ENCODE measurements around the gene MAPRE2. TPM values are rescaled to one million over a fixed set of nuclear protein-coding genes. Genes with fewer than 3 reads are reported as not detected.
A peak's percentile ranks its signal among the peaks of the same experiment; 100 is the strongest.
"Not testable (repeated sequence)": the region's sequence is repeated elsewhere in the genome, so short reads cannot be mapped to it uniquely, and the experiment has no call there.

The MAPRE2 gene
- polyA plus RNA-seq, 1 donor = 29.0 TPM

GRCh38 chr18:35161934-35162333, 120.7 kb downstream of the MAPRE2 start:
- H3K27me3 ChIP-seq (ENCODE audit: control insufficient read depth, insufficient read depth, low read length) = no peaks in the 10 kb centered on the region
- no CpG with 5 or more reads among the region's 3 CpGs for WGBS (ENCODE audit: insufficient coverage, low lambda C conversion rate)
- no peaks in the 10 kb centered on the region for H3K9me3 ChIP-seq (ENCODE audit: control insufficient read depth, low read depth, low read length)
- no peak for DNase-seq
- H3K36me3 ChIP-seq (ENCODE audit: control insufficient read depth, insufficient read depth, low read length) = no peaks in the 10 kb centered on the region
- H3K27ac ChIP-seq (ENCODE audit: low read length) = no peak overlapping the region
- no peak overlapping the region for H3K4me3 ChIP-seq (ENCODE audit: low read length)
- H3K4me1 ChIP-seq (ENCODE audit: control insufficient read depth, insufficient read depth, low read length) = no peaks in the 10 kb centered on the region

GRCh38 chr18:35163014-35163539, 121.9 kb downstream of the MAPRE2 start:
- no peak overlapping the region for H3K4me3 ChIP-seq (ENCODE audit: low read length)
- H3K36me3 ChIP-seq (ENCODE audit: control insufficient read depth, insufficient read depth, low read length) = no peaks in the 10 kb centered on the region
- H3K4me1 ChIP-seq (ENCODE audit: control insufficient read depth, insufficient read depth, low read length) = no peaks in the 10 kb centered on the region
- H3K27ac ChIP-seq (ENCODE audit: low read length) = no peak overlapping the region
- H3K9me3 ChIP-seq (ENCODE audit: control insufficient read depth, low read depth, low read length) = no peaks in the 10 kb centered on the region
- DNase-seq = no peak
- no peaks in the 10 kb centered on the region for H3K27me3 ChIP-seq (ENCODE audit: control insufficient read depth, insufficient read depth, low read length)

GRCh38 chr18:35163721-35164120, 122.5 kb downstream of the MAPRE2 start:
- WGBS (ENCODE audit: insufficient coverage, low lambda C conversion rate) = 80% methylated on average over 1 of the region's 5 CpGs
- Histone ChIP-seq H3K36me3 (ENCODE audit: control insufficient read depth, insufficient read depth, low read length) (no peaks in the 10 kb centered on the region), H3K27ac (ENCODE audit: low read length) (no peak overlapping the region), H3K4me1 (ENCODE audit: control insufficient read depth, insufficient read depth, low read length) (no peaks in the 10 kb centered on the region), H3K4me3 (ENCODE audit: low read length) (no peak overlapping the region), H3K9me3 (ENCODE audit: control insufficient read depth, low read depth, low read length) (no peaks in the 10 kb centered on the region), H3K27me3 (ENCODE audit: control insufficient read depth, insufficient read depth, low read length) (no peaks in the 10 kb centered on the region)
- DNase-seq = no peak

- no peaks in the 10 kb centered on the region for H3K9me3 ChIP-seq (ENCODE audit: control insufficient read depth, low read depth, low read length)
- H3K4me1 ChIP-seq (ENCODE audit: control insufficient read depth, insufficient read depth, low read length) = no peaks in the 10 kb centered on the region
- 93% methylated on average over 3 of the region's 6 CpGs for WGBS (ENCODE audit: insufficient coverage, low lambda C conversion rate)
- no peaks in the 10 kb centered on the region for H3K36me3 ChIP-seq (ENCODE audit: control insufficient read depth, insufficient read depth, low read length)
- no peak for DNase-seq
- H3K27me3 ChIP-seq (ENCODE audit: control insufficient read depth, insufficient read depth, low read length) = no peaks in the 10 kb centered on the region
- H3K4me3 ChIP-seq (ENCODE audit: low read length) = no peak overlapping the region
- no peak overlapping the region for H3K27ac ChIP-seq (ENCODE audit: low read length)
These were observed 122.9 kb downstream of the MAPRE2 start for GRCh38 chr18:35164133-35164532.

- Histone ChIP-seq H3K27ac (ENCODE audit: low read length) (no peak overlapping the region), H3K9me3 (ENCODE audit: control insufficient read depth, low read depth, low read length) (no peaks in the 10 kb centered on the region), H3K27me3 (ENCODE audit: control insufficient read depth, insufficient read depth, low read length) (no peaks in the 10 kb centered on the region), H3K36me3 (ENCODE audit: control insufficient read depth, insufficient read depth, low read length) (no peaks in the 10 kb centered on the region), H3K4me3 (ENCODE audit: low read length) (no peak overlapping the region), H3K4me1 (ENCODE audit: control insufficient read depth, insufficient read depth, low read length) (no peaks in the 10 kb centered on the region)
- 100% methylated on average over 2 of the region's 6 CpGs for WGBS (ENCODE audit: insufficient coverage, low lambda C conversion rate)
- no peak for DNase-seq
These were observed 126.1 kb downstream of the MAPRE2 start for GRCh38 chr18:35167332-35167731.

GRCh38 chr18:35167857-35168256, 126.6 kb downstream of the MAPRE2 start:
- no peaks in the 10 kb centered on the region for H3K36me3 ChIP-seq (ENCODE audit: control insufficient read depth, insufficient read depth, low read length)
- no peak overlapping the region for H3K4me3 ChIP-seq (ENCODE audit: low read length)
- no peaks in the 10 kb centered on the region for H3K4me1 ChIP-seq (ENCODE audit: control insufficient read depth, insufficient read depth, low read length)
- no peaks in the 10 kb centered on the region for H3K27me3 ChIP-seq (ENCODE audit: control insufficient read depth, insufficient read depth, low read length)
- H3K9me3 ChIP-seq (ENCODE audit: control insufficient read depth, low read depth, low read length) = no peaks in the 10 kb centered on the region
- H3K27ac ChIP-seq (ENCODE audit: low read length) = no peak overlapping the region
- DNase-seq = no peak

- not testable (repeated sequence) for H3K27ac ChIP-seq (ENCODE audit: low read length); H3K36me3 ChIP-seq (ENCODE audit: control insufficient read depth, insufficient read depth, low read length)
- no CpG with 5 or more reads among the region's 1 CpG for WGBS (ENCODE audit: insufficient coverage, low lambda C conversion rate)
These were observed 129.1 kb downstream of the MAPRE2 start for GRCh38 chr18:35170323-35170722.

GRCh38 chr18:35171315-35171987, 130.2 kb downstream of the MAPRE2 start:
- Histone ChIP-seq H3K27ac (ENCODE audit: low read length) (peak overlapping the region; percentile 53), H3K27me3 (ENCODE audit: control insufficient read depth, insufficient read depth, low read length) (no peaks in the 10 kb centered on the region), H3K4me3 (ENCODE audit: low read length) (no peak overlapping the region), H3K36me3 (ENCODE audit: control insufficient read depth, insufficient read depth, low read length) (no peaks in the 10 kb centered on the region), H3K4me1 (ENCODE audit: control insufficient read depth, insufficient read depth, low read length) (no peaks in the 10 kb centered on the region), H3K9me3 (ENCODE audit: control insufficient read depth, low read depth, low read length) (no peaks in the 10 kb centered on the region)
- WGBS (ENCODE audit: insufficient coverage, low lambda C conversion rate) = 0% methylated on average over 1 of the region's 5 CpGs
- peak; percentile 29 to 66 for DNase-seq

More at GRCh38 chr18:35170323-35170722, 129.1 kb downstream of the MAPRE2 start:
- not testable (repeated sequence) for H3K9me3 ChIP-seq (ENCODE audit: control insufficient read depth, low read depth, low read length); H3K27me3 ChIP-seq (ENCODE audit: control insufficient read depth, insufficient read depth, low read length); H3K4me3 ChIP-seq (ENCODE audit: low read length); DNase-seq; H3K4me1 ChIP-seq (ENCODE audit: control insufficient read depth, insufficient read depth, low read length)

- Histone ChIP-seq H3K4me3 (ENCODE audit: low read length) (no peak overlapping the region), H3K9me3 (ENCODE audit: control insufficient read depth, low read depth, low read length) (no peaks in the 10 kb centered on the region), H3K4me1 (ENCODE audit: control insufficient read depth, insufficient read depth, low read length) (no peaks in the 10 kb centered on the region), H3K27me3 (ENCODE audit: control insufficient read depth, insufficient read depth, low read length) (no peaks in the 10 kb centered on the region), H3K36me3 (ENCODE audit: control insufficient read depth, insufficient read depth, low read length) (no peaks in the 10 kb centered on the region), H3K27ac (ENCODE audit: low read length) (peak overlapping the region; percentile 53)
- no CpG with 5 or more reads among the region's 3 CpGs for WGBS (ENCODE audit: insufficient coverage, low lambda C conversion rate)
- no peak for DNase-seq
These were observed 130.8 kb downstream of the MAPRE2 start for GRCh38 chr18:35172009-35172408.

GRCh38 chr18:35172451-35173035, 131.3 kb downstream of the MAPRE2 start:
- Histone ChIP-seq H3K36me3 (ENCODE audit: control insufficient read depth, insufficient read depth, low read length) (no peaks in the 10 kb centered on the region), H3K27ac (ENCODE audit: low read length) (no peak overlapping the region), H3K27me3 (ENCODE audit: control insufficient read depth, insufficient read depth, low read length) (no peaks in the 10 kb centered on the region), H3K4me1 (ENCODE audit: control insufficient read depth, insufficient read depth, low read length) (no peaks in the 10 kb centered on the region), H3K9me3 (ENCODE audit: control insufficient read depth, low read depth, low read length) (no peaks in the 10 kb centered on the region), H3K4me3 (ENCODE audit: low read length) (no peak overlapping the region)
- DNase-seq = no peak
- WGBS (ENCODE audit: insufficient coverage, low lambda C conversion rate) = no CpG with 5 or more reads among the region's 2 CpGs

All from large intestine (tissue), 3 donors.